Neural cell (in vitro differentiated cells): ENCODE data around the gene POLRMT. TPM values are rescaled to one million over a fixed set of nuclear protein-coding genes. Genes with fewer than 3 reads are reported as not detected.

Experiments used
- H2AFZ ChIP-seq: fragments of 200-600, 300-800 bp; sonication (generic), shearing (Covaris generic); 2 replicates; pipeline ENCODE4 v1.6.0; 2014; ENCODE audit warnings: low read depth, mild to moderate bottlenecking, antibody characterized with exemption, low read length, moderate library complexity
- H3F3A ChIP-seq: fragments of 200-600 bp; shearing (Covaris generic); 2 replicates; pipeline ENCODE4 v1.6.1; 2016; ENCODE audit warnings: mild to moderate bottlenecking, moderate library complexity, mixed read lengths, antibody characterized with exemption, low read length; ENCODE audit not compliant: insufficient read depth, poor library complexity, severe bottlenecking
- H3K27ac ChIP-seq: fragments of 200-600, 300-800 bp; sonication (generic), shearing (Covaris generic); 2 replicates; pipeline ENCODE4 v1.5.1; 2014; ENCODE audit warnings: mild to moderate bottlenecking, low read length, moderate library complexity
- H3K27me3 ChIP-seq: fragments of 300-800, 200-600 bp; sonication (generic), shearing (Covaris generic); 2 replicates; pipeline ENCODE4 v1.6.0; 2014; ENCODE audit warnings: mild to moderate bottlenecking, low read depth, low read length, moderate library complexity; ENCODE audit not compliant: insufficient read depth
- H3K36me3 ChIP-seq: fragments of 300-800, 200-600 bp; sonication (generic), shearing (Covaris generic); 2 replicates; pipeline ENCODE4 v1.5.1; 2014; ENCODE audit warnings: mild to moderate bottlenecking, antibody characterized with exemption, low read length, moderate library complexity; ENCODE audit not compliant: insufficient read depth
- H3K4me2 ChIP-seq: fragments of 300-800, 200-600 bp; sonication (generic), shearing (Covaris generic); 2 replicates; pipeline ENCODE4 v1.6.0; 2014; ENCODE audit warnings: mild to moderate bottlenecking, low read length
- H3K4me3 ChIP-seq: fragments of 300-800, 200-600 bp; sonication (generic), shearing (Covaris generic); 2 replicates; pipeline ENCODE4 v1.5.1; 2014; ENCODE audit warnings: mild to moderate bottlenecking, low read length, moderate library complexity
- H3K79me2 ChIP-seq: fragments of 200-600 bp; shearing (Covaris generic); replicated peaks from 2 replicates; pipeline ENCODE4 v1.6.0; 2014; ENCODE audit warnings: mild to moderate bottlenecking, low read length, moderate library complexity; ENCODE audit not compliant: insufficient read depth
- H3K9ac ChIP-seq: fragments of 300-800, 200-600 bp; sonication (generic), shearing (Covaris generic); 2 replicates; pipeline ENCODE4 v1.6.1; 2016; ENCODE audit warnings: mild to moderate bottlenecking, low read length, mixed read lengths
- H3K9me2 ChIP-seq: fragments of 200-600 bp; shearing (Covaris generic); 2 replicates; pipeline ENCODE4 v1.6.1; 2016; ENCODE audit warnings: mild to moderate bottlenecking, low read length, mixed read lengths; ENCODE audit not compliant: insufficient read depth
- H3K9me3 ChIP-seq: fragments of 200-600, 300-800 bp; sonication (generic), shearing (Covaris generic); 2 replicates; pipeline ENCODE4 v1.6.1; 2016; ENCODE audit warnings: mild to moderate bottlenecking, mixed run types, low read length, moderate library complexity, mixed read lengths
- H4K20me1 ChIP-seq: fragments of 200-600 bp; shearing (Covaris generic); 2 replicates; pipeline ENCODE4 v1.6.1; 2016; ENCODE audit warnings: mild to moderate bottlenecking, mixed run types; ENCODE audit not compliant: insufficient read depth
- CTCF ChIP-seq: fragments of 450-650 bp; IDR thresholded peaks from 2 replicates; pipeline ENCODE4 v1.5.1; 2014; ENCODE audit warnings: antibody characterized with exemption, mild to moderate bottlenecking, moderate library complexity; ENCODE audit not compliant: poor library complexity, severe bottlenecking
- EP300 ChIP-seq: fragments of 450-650 bp; conservative IDR thresholded peaks from 2 replicates; pipeline ENCODE4 v1.6.1; 2014; ENCODE audit warnings: antibody characterized with exemption, mild to moderate bottlenecking, moderate library complexity; ENCODE audit not compliant: poor library complexity, severe bottlenecking
- EZH2 ChIP-seq: fragments of 200-600, 300-800 bp; shearing (Covaris generic), sonication (generic); IDR thresholded peaks from 2 replicates; pipeline ENCODE4 v1.6.1; 2014; ENCODE audit warnings: antibody characterized with exemption, low read length, borderline replicate concordance, mild to moderate bottlenecking; ENCODE audit not compliant: insufficient read depth, poor library complexity, severe bottlenecking
- POLR2AphosphoS5 ChIP-seq: IDR thresholded peaks from 2 replicates; pipeline ENCODE4 v1.6.1; 2012
- REST ChIP-seq: IDR thresholded peaks from 2 replicates; pipeline ENCODE4 v1.6.1; 2012; ENCODE audit warnings: borderline replicate concordance
- SMC3 ChIP-seq: fragments of 450-650 bp; conservative IDR thresholded peaks from 2 replicates; pipeline ENCODE4 v1.6.1; 2014; ENCODE audit warnings: antibody characterized with exemption, mild to moderate bottlenecking, moderate library complexity; ENCODE audit not compliant: poor library complexity
- TAF1 ChIP-seq: IDR thresholded peaks from 2 replicates; pipeline ENCODE4 v1.6.1; 2012; ENCODE audit warnings: low read depth
- polyA plus RNA-seq: library from polyadenylated mRNA; depleted of rRNA; stranded (reverse); fragments of >200 nt; gene quantifications from 2 replicates; pipeline ENCODE4 v1.2.3, GENCODE V29; 2014

POLRMT gene
- polyA plus RNA-seq, 1 donor from 2014 or later: 28.3 TPM

- no peak for TF ChIP-seq EP300
- Histone ChIP-seq H2AFZ (no peak overlapping the region), H3K4me2 (no peak overlapping the region)
Observed at GRCh38 chr19:677601-678436, 44.5 kb upstream of the POLRMT start.

GRCh38 chr19:677201-677600 is 43.9 kb upstream of the POLRMT start:
- Histone ChIP-seq H4K20me1 (no peaks in the 10 kb centered on the region), H3F3A (no peaks in the 10 kb centered on the region), H3K9ac (no peak overlapping the region), H3K27me3 (peaks cover 3% of the 10 kb centered on the region), H3K4me2 (no peak overlapping the region), H3K4me3 (no peak overlapping the region), H3K9me3 (no peaks in the 10 kb centered on the region), H3K36me3 (no peaks in the 10 kb centered on the region), H3K27ac (no peak overlapping the region), H3K9me2 (no peaks in the 10 kb centered on the region), H2AFZ (no peak overlapping the region), H3K79me2 (no peaks in the 10 kb centered on the region)
- TF ChIP-seq REST (no peak), CTCF (no peak), TAF1 (no peak), POLR2AphosphoS5 (no peak), SMC3 (no peak), EZH2 (no peak)

More at GRCh38 chr19:677601-678436, 44.5 kb upstream of the POLRMT start:
- H3K79me2 ChIP-seq: no peaks in the 10 kb centered on the region
- H3K9ac ChIP-seq: no peak overlapping the region
- peaks cover 3% of the 10 kb centered on the region for H3K27me3 ChIP-seq
- H4K20me1 ChIP-seq: no peaks in the 10 kb centered on the region
- no peak overlapping the region for H3K27ac ChIP-seq
- no peak overlapping the region for H3K4me3 ChIP-seq
- H3K36me3 ChIP-seq: no peaks in the 10 kb centered on the region
- H3K9me3 ChIP-seq: no peaks in the 10 kb centered on the region
- no peaks in the 10 kb centered on the region for H3K9me2 ChIP-seq
- no peaks in the 10 kb centered on the region for H3F3A ChIP-seq
